ENCODE data around the gene CDH22.

Gene CDH22

GRCh38 chr20:46202766-46203509 is 105.4 kb downstream of the CDH22 start:
- no peak for DNase-seq
- no peak overlapping the region for H3K27ac ChIP-seq
- no peak overlapping the region for H3K4me3 ChIP-seq (ENCODE audit: low read depth, low read length)
- H3K36me3 ChIP-seq, result no peaks in the 10 kb centered on the region
- no peak for TF ChIP-seq CTCF (IDR thresholded peaks at IDR 0.05; ENCODE audit: low read depth, low read length)
- no peaks in the 10 kb centered on the region for H3K27me3 ChIP-seq (ENCODE audit: insufficient read depth, low read depth, severe bottlenecking)
- H3K9me3 ChIP-seq (ENCODE audit: severe bottlenecking), result no peaks in the 10 kb centered on the region

- H3K27ac ChIP-seq, result no peak overlapping the region
- no peaks in the 10 kb centered on the region for H3K9me3 ChIP-seq (ENCODE audit: severe bottlenecking)
- H3K27me3 ChIP-seq (ENCODE audit: insufficient read depth, low read depth, severe bottlenecking), result no peaks in the 10 kb centered on the region
- H3K36me3 ChIP-seq, result no peaks in the 10 kb centered on the region
- no peak for DNase-seq
- no peak for TF ChIP-seq CTCF (IDR thresholded peaks at IDR 0.05; ENCODE audit: low read depth, low read length)
- no peak overlapping the region for H3K4me3 ChIP-seq (ENCODE audit: low read depth, low read length)
Measured at GRCh38 chr20:46200582-46201570, 107.4 kb downstream of the CDH22 start.

- Histone ChIP-seq H3K36me3 (no peaks in the 10 kb centered on the region), H3K27me3 (ENCODE audit: insufficient read depth, low read depth, severe bottlenecking) (no peaks in the 10 kb centered on the region), H3K27ac (no peak overlapping the region), H3K4me3 (ENCODE audit: low read depth, low read length) (no peak overlapping the region), H3K9me3 (ENCODE audit: severe bottlenecking) (no peaks in the 10 kb centered on the region)
- no peak for DNase-seq
- TF ChIP-seq CTCF (IDR thresholded peaks at IDR 0.05; ENCODE audit: low read depth, low read length), result no peak
Measured at GRCh38 chr20:46199198-46199597, 109.1 kb downstream of the CDH22 start.

GRCh38 chr20:46196990-46197389 is 111.3 kb downstream of the CDH22 start:
- Histone ChIP-seq H3K27me3 (ENCODE audit: insufficient read depth, low read depth, severe bottlenecking) (no peaks in the 10 kb centered on the region), H3K36me3 (no peaks in the 10 kb centered on the region), H3K27ac (no peak overlapping the region), H3K4me3 (ENCODE audit: low read depth, low read length) (no peak overlapping the region), H3K9me3 (ENCODE audit: severe bottlenecking) (no peaks in the 10 kb centered on the region)
- no peak for TF ChIP-seq CTCF (IDR thresholded peaks at IDR 0.05; ENCODE audit: low read depth, low read length)
- DNase-seq, result no peak

GRCh38 chr20:46195264-46196036 is 112.8 kb downstream of the CDH22 start:
- no peaks in the 10 kb centered on the region for H3K27me3 ChIP-seq (ENCODE audit: insufficient read depth, low read depth, severe bottlenecking)
- no peak for TF ChIP-seq CTCF (IDR thresholded peaks at IDR 0.05; ENCODE audit: low read depth, low read length)
- no peaks in the 10 kb centered on the region for H3K36me3 ChIP-seq
- peak overlapping the region; percentile 20; the same call in 1 of the 2 replicates for H3K27ac ChIP-seq
- no peak overlapping the region for H3K4me3 ChIP-seq (ENCODE audit: low read depth, low read length)
- H3K9me3 ChIP-seq (ENCODE audit: severe bottlenecking), result no peaks in the 10 kb centered on the region
- DNase-seq, result peak; percentile 39

Data from WERI-Rb-1 (cell line).